GM10266 (cell line): ENCODE data around the gene HOXB13.
A peak's percentile ranks its signal among the peaks of the same experiment; 100 is the strongest.

Experiments used
- DNase-seq: peaks from one replicate; pipeline ENCODE4 v3.0.0; 2012; ENCODE audit errors: extremely low spot score
- TF ChIP-seq, protein P1 (sequence below): IDR thresholded peaks from 2 replicates; pipeline ENCODE4 v1.5.1; 2012; ENCODE audit warnings: mild to moderate bottlenecking, low read depth; ENCODE audit not compliant: control insufficient read depth, insufficient read depth; ENCODE audit errors: missing control alignments

The HOXB13 gene

DNA sequence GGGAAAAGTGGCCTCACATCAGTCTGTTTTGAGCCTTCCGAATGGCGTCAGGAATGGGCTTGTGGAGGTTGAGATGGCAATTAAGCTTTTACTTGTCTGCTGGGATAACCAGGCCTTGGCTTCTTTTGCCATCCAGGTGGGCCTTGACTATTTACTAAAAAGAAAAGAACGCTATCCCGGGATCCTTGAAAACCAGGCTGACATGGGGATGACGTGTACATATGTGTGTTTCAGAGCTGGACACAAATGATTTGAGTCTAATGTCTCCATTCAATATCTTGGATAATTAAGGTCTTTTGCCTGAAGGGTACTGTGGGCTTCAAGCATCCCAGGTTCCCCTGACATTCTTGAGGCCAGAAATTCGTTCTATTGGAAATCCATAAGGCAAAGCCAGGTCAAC is 32.6 kb upstream of the HOXB13 start:
- DNase-seq: no peak
- TF ChIP-seq, protein P1, sequence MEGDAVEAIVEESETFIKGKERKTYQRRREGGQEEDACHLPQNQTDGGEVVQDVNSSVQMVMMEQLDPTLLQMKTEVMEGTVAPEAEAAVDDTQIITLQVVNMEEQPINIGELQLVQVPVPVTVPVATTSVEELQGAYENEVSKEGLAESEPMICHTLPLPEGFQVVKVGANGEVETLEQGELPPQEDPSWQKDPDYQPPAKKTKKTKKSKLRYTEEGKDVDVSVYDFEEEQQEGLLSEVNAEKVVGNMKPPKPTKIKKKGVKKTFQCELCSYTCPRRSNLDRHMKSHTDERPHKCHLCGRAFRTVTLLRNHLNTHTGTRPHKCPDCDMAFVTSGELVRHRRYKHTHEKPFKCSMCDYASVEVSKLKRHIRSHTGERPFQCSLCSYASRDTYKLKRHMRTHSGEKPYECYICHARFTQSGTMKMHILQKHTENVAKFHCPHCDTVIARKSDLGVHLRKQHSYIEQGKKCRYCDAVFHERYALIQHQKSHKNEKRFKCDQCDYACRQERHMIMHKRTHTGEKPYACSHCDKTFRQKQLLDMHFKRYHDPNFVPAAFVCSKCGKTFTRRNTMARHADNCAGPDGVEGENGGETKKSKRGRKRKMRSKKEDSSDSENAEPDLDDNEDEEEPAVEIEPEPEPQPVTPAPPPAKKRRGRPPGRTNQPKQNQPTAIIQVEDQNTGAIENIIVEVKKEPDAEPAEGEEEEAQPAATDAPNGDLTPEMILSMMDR: no peak

DNA sequence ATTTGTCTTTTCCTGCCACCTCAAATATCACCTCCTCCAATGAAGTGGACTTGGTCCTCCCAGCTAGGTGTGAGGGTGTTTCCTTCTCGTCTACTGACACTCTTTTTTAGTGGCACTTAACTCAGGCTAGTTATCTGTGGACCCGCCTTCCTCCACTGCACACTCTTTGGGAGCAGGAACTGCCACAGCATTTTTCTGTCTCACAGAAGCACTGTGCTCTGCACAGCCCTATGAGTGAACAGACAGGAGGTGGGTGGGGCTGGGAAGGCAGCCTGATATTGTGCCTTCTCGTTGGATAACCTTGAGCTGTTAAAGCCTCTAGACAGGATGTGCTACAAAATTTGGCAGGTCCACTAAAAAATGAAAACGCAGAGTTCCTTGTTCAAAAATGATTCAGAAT is 31.9 kb upstream of the HOXB13 start:
- TF ChIP-seq, protein P1: no peak
- DNase-seq: no peak

DNA sequence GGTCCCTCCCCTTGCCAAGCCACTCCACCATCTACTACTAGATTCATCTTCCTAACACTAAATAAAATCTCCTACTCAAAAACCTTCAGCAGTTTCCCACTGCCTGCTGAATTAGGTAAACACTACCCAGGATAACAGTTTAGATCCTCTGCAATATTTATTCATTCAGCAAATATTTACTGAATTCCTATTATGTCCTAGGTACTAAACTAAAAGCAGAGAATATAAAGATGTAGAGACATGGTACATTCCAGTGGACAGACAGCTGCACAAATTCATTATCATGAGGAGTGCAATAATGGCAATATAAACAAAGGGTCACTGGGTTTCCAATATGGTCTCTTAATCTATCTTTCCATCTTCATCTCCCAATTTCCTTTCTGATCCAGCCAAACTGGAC is 30.7 kb upstream of the HOXB13 start:
- DNase-seq: no peak
- TF ChIP-seq, protein P1: no peak

DNA sequence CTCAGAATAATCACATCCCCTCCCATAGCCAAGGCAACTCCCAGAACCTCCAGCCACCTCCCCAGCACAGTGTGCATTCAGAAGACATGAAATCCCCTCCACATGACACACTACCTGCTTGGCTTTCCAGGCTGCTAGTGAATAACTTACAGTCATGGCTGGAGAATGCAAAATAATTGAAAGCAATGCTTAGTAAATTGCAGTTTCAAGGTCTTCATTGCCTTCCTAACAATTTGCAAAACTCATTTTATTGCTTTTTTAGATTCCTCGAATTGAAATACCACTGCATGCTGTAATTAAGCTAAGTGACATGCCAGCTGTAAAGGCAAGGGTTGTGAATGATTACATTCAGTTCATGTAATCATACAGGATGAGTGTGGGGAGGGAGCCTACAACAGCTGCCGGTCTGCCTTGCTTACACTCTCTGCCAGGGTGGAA is 29.0 kb upstream of the HOXB13 start:
- TF ChIP-seq, protein P1: no peak
- DNase-seq: peak; percentile 8

DNA sequence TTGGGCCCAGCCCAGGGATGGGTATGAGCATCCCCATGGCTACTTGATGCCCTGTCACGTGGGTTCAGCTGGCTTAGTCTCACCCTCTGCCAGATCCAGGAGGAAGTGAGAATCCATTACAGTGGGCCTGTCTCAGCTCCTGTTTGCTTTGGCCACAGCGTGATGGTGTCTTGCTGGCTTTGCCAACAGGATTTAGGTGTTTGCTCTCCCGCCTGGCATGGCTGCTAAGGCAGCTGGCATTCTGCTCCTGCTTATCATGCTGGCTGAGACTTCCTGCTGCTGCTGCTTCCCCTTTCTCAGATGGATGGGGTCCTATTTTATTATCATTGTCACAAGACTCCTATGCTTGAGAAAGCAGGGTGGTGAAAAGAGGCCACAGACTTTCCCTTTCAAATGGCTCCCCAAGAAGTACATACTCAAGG is 28.3 kb upstream of the HOXB13 start:
- DNase-seq: peak; percentile 4
- TF ChIP-seq, protein P1: no peak

DNA sequence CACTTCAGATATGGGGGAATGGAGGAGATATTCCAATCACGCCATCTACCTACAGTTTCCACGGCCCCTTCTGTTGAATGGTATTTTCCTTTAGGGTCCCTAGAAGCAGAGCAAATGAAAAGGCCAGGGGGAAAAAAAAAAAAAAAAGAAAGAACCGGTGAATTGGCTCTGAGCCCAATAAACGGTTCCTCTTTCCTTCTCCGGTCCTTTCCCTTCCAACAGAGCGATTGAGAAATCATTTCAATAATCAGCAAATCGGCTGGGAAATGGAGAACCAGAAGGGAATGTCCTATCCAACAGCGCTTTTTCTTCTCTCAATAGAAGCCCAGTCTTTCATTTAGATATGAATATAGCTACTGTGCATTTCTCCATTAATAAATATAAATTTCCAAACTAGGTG is 26.8 kb upstream of the HOXB13 start:
- no peak for DNase-seq

DNA sequence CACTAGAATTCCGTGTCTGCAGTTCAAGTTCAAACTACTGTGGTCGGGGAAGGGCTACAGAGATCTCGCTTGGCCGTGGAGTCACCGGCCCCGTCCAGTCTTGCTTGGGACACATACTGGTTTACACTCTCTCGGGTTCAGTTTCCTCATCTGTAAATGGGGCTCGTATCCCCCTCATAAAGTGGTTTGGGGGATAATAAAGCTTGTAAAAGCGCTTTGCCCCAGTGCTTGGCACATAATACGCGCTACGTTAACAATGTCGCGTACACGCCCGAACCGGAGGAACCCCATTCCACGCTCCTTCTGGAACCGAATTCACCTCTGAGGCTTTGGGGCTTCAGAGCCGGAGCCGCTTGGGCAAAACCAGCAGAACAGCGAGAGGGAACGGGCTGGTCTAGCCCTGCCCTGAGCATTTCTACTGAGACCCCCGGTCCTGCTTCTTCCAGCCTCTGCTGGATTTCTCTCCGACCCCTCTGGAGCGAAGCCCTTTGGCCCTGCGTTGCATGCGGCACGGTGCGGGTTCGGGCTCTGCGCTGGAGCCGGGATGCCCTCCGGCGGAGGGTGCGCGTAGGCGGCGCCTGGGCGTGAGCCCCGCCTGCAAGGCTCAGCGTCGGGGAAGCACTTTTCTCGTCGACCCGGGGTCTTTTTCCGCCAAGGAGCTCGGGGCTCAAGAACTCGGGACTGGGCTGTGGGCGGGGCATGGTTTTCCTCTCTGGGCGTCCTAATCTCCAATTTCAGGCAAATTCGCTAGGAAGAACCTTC is 26.1 kb upstream of the HOXB13 start:
- DNase-seq: no peak
- TF ChIP-seq, protein P1: no peak

More for the DNA sequence above, 26.8 kb upstream of the HOXB13 start:
- TF ChIP-seq, protein P1: no peak
